Suprapubic skin (tissue), 4 donors: ENCODE results near the gene DYNLRB1. TPM values are rescaled to one million over a fixed set of nuclear protein-coding genes. Genes with fewer than 3 reads are reported as not detected.

ENCODE experiments used
- DNase-seq, 2 donors: peaks; one replicate each; pipeline ENCODE4 v3.0.0-alpha.2; 2019; ENCODE audit warnings: low spot score in 2 of 2
- H3K27ac ChIP-seq: fragments of 200-600 bp; sonication (generic); one replicate; pipeline ENCODE4 v1.5.1; 2019
- H3K27me3 ChIP-seq: fragments of 200-600 bp; sonication (generic); one replicate; pipeline ENCODE4 v1.5.1; 2019
- H3K36me3 ChIP-seq: fragments of 200-600 bp; sonication (generic); one replicate; pipeline ENCODE4 v1.5.1; 2019
- H3K4me1 ChIP-seq: fragments of 200-600 bp; sonication (generic); one replicate; pipeline ENCODE4 v1.5.1; 2019
- H3K4me3 ChIP-seq: fragments of 200-600 bp; sonication (generic); one replicate; pipeline ENCODE4 v1.5.1; 2019; ENCODE audit warnings: mild to moderate bottlenecking
- H3K9me3 ChIP-seq: fragments of 200-600 bp; sonication (generic); one replicate; pipeline ENCODE4 v1.5.1; 2019
- CTCF ChIP-seq, 2 donors: fragments of 200-600 bp in 1 of 2; fragments of 450-650 bp in 1 of 2; sonication (generic) in 1 of 2; IDR thresholded peaks; one replicate each; pipeline ENCODE4 v1.5.1; 2016 to 2019; ENCODE audit warnings: antibody characterized with exemption in 2 of 2, mild to moderate bottlenecking in 1 of 2, moderate library complexity in 1 of 2
- EP300 ChIP-seq: sonication (generic); formaldehyde crosslinking; IDR thresholded peaks from one replicate; pipeline ENCODE4 v1.6.1; 2017; ENCODE audit warnings: antibody characterized with exemption
- POLR2A ChIP-seq, 2 donors: fragments of 450-650 bp; IDR thresholded peaks; one replicate each; pipeline ENCODE4 v1.6.1; 2017; ENCODE audit warnings: antibody characterized with exemption in 2 of 2, mild to moderate bottlenecking in 2 of 2, moderate library complexity in 2 of 2
- POLR2AphosphoS5 ChIP-seq, 3 donors: sonication (generic); formaldehyde crosslinking; IDR thresholded peaks; one replicate each; pipeline ENCODE4 v1.6.1; 2017; ENCODE audit warnings: antibody characterized with exemption in 3 of 3
- WGBS: methylation state at CpG from one replicate; pipeline ENCODE4 v1.1.5; 2018; 5-methylcytosine and 5-hydroxymethylcytosine counted together
- total RNA-seq, 4 donors: library from RNA; depleted of rRNA; stranded (reverse); fragments of >200 nt; gene quantifications; one replicate each; pipeline ENCODE4 v1.1.0, GENCODE V29; 2016

The DYNLRB1 gene
- total RNA-seq, 4 donors from 2014 or later = 143 to 270 (median 225) TPM

GRCh38 chr20:34522969-34523871 is 7.0 kb downstream of the DYNLRB1 start:
- 50% methylated on average over 17 of the region's 17 CpGs for WGBS
- H3K4me1 ChIP-seq = peaks cover 48% of the 10 kb centered on the region
- TF ChIP-seq EP300 = no peak
- no peak for TF ChIP-seq POLR2A (IDR thresholded peaks at IDR 0.05)
- peak in 1 of 2 donors; percentile 36 for TF ChIP-seq CTCF (IDR thresholded peaks at IDR 0.05)
- no peak for TF ChIP-seq POLR2AphosphoS5 (IDR thresholded peaks at IDR 0.05)

DNA sequence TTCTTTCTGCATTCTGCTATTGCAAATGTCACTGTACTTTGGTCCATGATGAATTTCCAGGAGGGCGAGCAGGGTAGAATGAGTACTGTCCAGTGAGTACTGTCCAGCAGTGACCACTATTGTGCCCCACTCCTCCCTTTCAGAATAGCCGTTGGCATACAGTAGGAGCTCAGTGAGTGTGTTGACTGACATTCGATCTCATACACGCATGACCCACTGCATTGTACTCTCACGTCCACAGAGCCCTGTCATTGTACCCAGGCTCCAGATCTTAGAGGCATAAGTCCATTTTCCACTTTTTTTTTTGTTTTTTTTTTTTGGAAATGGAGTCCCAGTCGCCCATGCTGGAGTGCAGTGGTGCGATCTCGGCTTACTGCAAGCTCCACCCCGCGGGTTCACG is 8.2 kb downstream of the DYNLRB1 start:
- 81% methylated on average over 11 of the region's 11 CpGs for WGBS
- DNase-seq = no peak

More at GRCh38 chr20:34522969-34523871, 7.0 kb downstream of the DYNLRB1 start:
- Histone ChIP-seq H3K27ac (peak overlapping the region; percentile 71), H3K27me3 (no peaks in the 10 kb centered on the region), H3K9me3 (no peaks in the 10 kb centered on the region), H3K4me3 (no peak overlapping the region), H3K36me3 (peaks cover 21% of the 10 kb centered on the region)
- no peak for DNase-seq

DNA sequence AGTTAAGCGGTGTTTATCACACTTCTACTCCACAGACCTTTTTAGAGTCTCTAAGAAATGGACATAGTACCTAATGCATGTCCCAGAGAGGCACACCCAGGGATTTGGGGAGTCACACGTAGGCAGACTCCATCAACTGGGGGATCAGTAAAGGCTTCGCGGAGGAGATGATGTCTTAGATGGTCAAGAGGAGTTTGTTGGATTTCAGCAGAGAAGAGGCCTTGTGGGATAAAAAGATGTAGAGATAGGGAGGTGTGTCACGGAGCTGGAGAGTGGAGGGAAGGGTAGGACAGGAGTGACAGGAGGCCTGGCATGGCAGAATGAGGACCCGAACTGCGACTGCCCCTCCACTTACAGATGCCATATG is 9.1 kb downstream of the DYNLRB1 start:
- H3K27ac ChIP-seq = peak overlapping the region; percentile 85
- peaks cover 33% of the 10 kb centered on the region for H3K36me3 ChIP-seq
- TF ChIP-seq POLR2AphosphoS5 (IDR thresholded peaks at IDR 0.05) = no peak
- TF ChIP-seq CTCF (IDR thresholded peaks at IDR 0.05) = no peak
- no peak for TF ChIP-seq POLR2A (IDR thresholded peaks at IDR 0.05)
- TF ChIP-seq EP300 = no peak
- peaks cover 57% of the 10 kb centered on the region for H3K4me1 ChIP-seq
- DNase-seq = no peak
- no peaks in the 10 kb centered on the region for H3K27me3 ChIP-seq
- H3K4me3 ChIP-seq = no peak overlapping the region
- WGBS = 62% methylated on average over 7 of the region's 7 CpGs
- no peaks in the 10 kb centered on the region for H3K9me3 ChIP-seq

More for the DNA sequence above, 8.2 kb downstream of the DYNLRB1 start:
- H3K27me3 ChIP-seq = no peaks in the 10 kb centered on the region
- TF ChIP-seq CTCF (IDR thresholded peaks at IDR 0.05) (no peak), POLR2AphosphoS5 (IDR thresholded peaks at IDR 0.05) (no peak), POLR2A (IDR thresholded peaks at IDR 0.05) (no peak), EP300 (no peak)
- H3K4me1 ChIP-seq = peaks cover 52% of the 10 kb centered on the region
- peaks cover 29% of the 10 kb centered on the region for H3K36me3 ChIP-seq
- peak overlapping the region; percentile 85 for H3K27ac ChIP-seq
- H3K9me3 ChIP-seq = no peaks in the 10 kb centered on the region
- H3K4me3 ChIP-seq = no peak overlapping the region

DNA sequence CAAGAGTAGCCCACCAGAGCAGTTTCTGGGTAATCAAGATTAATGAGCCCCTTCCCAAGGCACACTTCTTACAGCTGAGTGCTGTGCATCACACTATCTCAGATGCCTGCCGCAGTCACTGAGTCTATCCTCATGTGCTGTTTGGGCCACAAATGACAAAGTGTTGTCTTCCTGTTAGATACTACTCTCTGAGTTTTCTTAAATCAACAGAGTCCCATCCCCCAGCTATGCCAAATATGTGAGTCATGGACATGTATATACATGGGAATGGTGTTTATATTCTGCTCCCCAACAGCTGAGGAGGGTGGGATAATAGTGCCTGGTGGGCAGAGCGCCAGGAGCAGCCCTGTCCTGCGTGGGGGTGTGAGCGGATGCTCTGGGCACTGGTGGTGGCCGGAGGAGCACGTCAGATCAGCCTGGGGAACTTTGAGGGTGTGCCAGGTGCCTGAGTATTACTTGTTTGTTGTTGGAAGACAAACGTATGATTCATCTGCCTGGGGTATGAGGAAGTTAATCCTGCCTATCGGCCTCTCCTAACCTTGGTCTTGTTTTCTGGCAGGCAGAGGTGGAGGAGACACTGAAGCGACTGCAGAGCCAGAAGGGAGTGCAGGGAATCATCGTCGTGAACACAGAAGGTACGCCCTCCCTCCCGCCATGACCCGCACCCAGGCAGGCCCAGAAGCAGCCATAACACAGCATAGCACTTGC is 9.6 kb downstream of the DYNLRB1 start:
- Histone ChIP-seq H3K36me3 (peaks cover 38% of the 10 kb centered on the region), H3K4me1 (peaks cover 61% of the 10 kb centered on the region), H3K9me3 (no peaks in the 10 kb centered on the region), H3K27me3 (no peaks in the 10 kb centered on the region), H3K27ac (peak overlapping the region; percentile 85), H3K4me3 (no peak overlapping the region)
- peak; percentile 89 to 94 for DNase-seq
- TF ChIP-seq POLR2AphosphoS5 (IDR thresholded peaks at IDR 0.05) (peak; percentile 2 to 78 (median 44)), POLR2A (IDR thresholded peaks at IDR 0.05) (no peak), CTCF (IDR thresholded peaks at IDR 0.05) (no peak), EP300 (no peak)
- WGBS = 19% methylated on average over 14 of the region's 14 CpGs

DNA sequence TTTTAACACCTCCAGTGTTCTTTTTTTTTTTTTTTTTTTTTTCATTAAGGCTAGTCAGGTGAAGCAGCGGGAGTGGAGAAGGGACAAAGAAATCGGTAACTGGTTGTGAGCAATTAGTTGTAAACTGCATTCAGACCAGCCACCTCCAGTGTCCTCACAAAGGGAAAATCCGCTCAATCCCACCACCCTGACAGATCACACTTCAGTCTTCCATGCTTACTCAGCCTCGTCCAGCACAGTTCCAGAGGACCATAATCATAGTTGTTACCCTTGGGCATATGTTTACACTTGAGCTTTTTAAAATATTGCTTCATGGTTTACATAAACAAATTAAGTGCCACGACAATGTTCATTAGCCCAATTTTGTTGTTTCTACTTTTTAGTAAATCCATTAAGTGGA is 10.2 kb downstream of the DYNLRB1 start:
- peaks cover 67% of the 10 kb centered on the region for H3K4me1 ChIP-seq
- H3K9me3 ChIP-seq = no peaks in the 10 kb centered on the region
- 60% methylated on average over 5 of the region's 5 CpGs for WGBS
- DNase-seq = peak; percentile 57 to 58
- H3K36me3 ChIP-seq = peaks cover 44% of the 10 kb centered on the region
- no peaks in the 10 kb centered on the region for H3K27me3 ChIP-seq
- no peak for TF ChIP-seq EP300
- no peak for TF ChIP-seq POLR2A (IDR thresholded peaks at IDR 0.05)
- no peak for TF ChIP-seq CTCF (IDR thresholded peaks at IDR 0.05)
- TF ChIP-seq POLR2AphosphoS5 (IDR thresholded peaks at IDR 0.05) = no peak
- H3K27ac ChIP-seq = peak overlapping the region; percentile 85
- H3K4me3 ChIP-seq = no peak overlapping the region
